ENCODE measurements around the gene MYO3B.

The MYO3B gene

DNA sequence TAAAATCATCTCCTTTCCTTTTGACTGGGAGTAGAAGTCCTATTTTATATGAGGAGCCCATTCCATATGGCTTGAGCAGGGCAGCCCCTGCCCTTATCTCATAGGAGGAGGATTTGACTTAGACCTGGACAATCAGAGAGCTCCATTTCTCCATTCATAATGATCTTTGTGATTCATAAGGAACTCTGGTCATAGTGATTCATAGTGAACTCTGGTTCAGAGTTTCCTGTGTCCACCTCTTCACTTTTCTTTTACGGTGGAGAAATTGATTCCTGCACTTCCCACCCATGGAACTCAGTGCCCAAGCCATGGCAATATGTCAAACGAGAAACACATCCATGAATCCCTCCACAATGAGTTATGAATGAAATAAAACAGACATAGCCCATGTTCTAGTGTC lies 12.8 kb upstream of the MYO3B start:
- TF ChIP-seq CTCF (IDR thresholded peaks at IDR 0.05) = no peak

GRCh38 chr2:170166735-170167134 lies 11.2 kb upstream of the MYO3B start:
- no peak for TF ChIP-seq CTCF (IDR thresholded peaks at IDR 0.05)

DNA sequence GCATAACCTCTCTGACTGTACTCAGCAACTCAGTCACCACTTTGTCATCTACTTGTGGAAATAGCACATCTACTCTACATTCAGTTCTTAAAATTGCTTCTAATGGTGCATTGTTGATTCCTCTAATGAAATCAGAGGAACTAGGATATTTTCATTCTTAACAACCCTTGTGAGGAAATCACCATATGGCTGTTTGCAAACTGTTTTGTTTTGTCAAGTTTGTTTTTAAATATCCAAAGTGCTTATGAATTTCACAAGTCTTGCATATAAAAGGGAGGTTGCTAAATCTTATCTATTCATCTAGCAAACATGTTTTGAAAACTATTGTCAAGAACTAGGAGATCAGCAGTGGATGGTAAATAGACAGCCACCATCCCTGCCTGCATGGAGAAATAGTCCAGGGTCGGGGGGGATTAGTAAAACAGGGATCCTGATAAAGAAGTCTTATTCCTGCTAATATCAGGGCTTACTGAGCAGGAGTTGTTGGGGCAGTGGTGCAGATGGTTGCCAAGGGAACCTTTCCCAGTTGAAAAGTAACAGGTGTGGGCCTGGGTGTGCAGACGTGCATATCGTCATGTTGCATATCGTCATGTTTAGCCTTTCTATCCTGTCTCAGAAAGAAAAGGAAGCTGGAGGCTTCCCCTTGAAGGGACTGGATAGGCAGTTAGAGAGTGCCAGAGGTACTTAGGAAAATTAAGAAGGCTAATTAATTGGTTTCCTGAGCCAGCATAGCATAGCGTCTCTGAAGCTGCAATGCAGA lies 7.5 kb upstream of the MYO3B start:
- TF ChIP-seq CTCF (IDR thresholded peaks at IDR 0.05) = no peak

DNA sequence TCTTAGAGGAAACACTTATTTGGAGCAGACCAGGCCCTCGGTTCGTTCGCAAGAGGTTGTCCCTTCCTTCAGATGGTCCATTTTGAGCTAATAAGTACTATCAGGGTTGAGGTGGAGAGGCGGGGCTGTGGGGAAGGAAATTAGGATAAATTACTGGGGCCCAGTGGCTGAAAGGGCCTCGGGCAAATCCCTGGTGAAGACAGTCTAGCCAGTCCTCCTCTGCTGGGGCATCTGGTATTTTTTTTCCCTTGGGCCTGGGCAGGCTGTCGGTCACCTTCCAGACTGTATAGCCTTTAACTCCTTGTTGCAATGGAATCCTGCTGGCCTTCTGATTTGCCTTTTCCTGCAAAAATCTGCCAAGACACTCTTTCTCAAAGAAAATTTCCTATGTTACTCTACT lies 1.7 kb upstream of the MYO3B start:
- no peak for TF ChIP-seq CTCF (IDR thresholded peaks at IDR 0.05)

DNA sequence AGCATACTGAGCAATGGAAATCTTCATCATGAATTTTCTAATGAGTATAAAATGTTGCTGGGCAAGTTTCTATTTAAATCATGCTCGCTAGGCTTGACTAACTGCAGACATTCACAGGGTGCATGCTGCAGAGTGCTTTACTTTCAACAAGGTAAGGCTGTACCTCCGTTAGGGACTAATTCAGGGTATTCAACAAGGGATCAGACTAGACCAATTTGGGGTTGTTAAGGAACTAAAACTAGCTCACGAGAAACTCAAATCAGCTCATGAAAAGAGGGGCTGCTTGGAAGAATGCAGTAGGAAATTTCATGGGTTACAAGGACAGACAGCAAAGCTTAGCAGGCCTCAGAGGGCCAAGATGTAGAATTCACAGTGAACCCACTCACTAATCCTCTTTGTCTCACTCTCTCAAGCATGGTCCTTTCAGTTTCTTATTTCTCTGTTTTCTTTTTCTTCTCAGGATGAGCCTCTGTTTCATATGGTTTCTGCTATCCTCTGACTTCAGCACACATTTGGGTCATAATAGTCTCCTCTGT lies 2.2 kb downstream of the MYO3B start:
- TF ChIP-seq CTCF (IDR thresholded peaks at IDR 0.05) = no peak

GRCh38 chr2:170181602-170182001 lies 3.7 kb downstream of the MYO3B start:
- no peak for TF ChIP-seq CTCF (IDR thresholded peaks at IDR 0.05)

DNA sequence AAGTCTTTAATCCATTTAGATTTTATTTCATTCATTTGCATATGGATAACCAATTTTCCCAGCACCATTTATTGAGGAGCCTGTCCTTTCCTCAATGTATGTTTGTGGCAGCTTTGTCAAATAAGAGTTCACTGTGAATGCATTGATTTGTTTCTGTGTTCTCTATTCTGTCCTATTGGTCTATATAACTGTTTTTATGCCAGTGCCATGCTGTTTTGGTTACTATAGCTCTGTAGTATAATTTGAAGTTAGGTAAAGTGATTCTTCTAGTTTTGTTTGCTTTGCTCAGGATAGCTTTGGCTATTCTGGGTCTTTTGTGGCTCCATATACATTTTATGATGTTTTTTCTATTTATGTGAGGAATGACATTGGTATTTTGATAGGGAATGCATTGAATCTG lies 7.4 kb downstream of the MYO3B start:
- TF ChIP-seq CTCF (IDR thresholded peaks at IDR 0.05) = no peak
